GM12872 (cell line): Measurements from ENCODE around the gene ASH1L.

Experiments
- TF ChIP-seq, protein P1 (sequence below): IDR thresholded peaks from 3 replicates; pipeline ENCODE4 v1.5.1; 2011; ENCODE audit warnings: low read depth, mild to moderate bottlenecking, low read length, moderate library complexity; ENCODE audit not compliant: insufficient read depth

Gene ASH1L

DNA sequence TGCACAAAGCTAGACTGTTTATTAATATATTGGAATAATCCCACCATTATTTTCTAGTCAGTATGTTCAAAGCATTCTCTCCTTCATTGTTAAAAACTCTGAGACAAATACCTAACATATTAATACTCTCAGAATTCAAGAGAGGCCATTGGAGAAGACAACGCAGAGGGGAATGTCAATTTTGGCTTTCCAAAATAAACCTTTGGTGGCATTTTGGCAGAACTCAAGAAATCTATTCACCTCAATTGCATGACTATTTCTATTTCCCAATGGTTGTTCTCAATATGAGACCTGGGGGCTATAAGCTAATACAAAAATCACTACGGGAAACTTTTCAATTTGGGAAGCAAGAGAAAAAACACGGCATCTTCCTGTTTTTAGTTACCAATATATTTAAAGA lies 183.4 kb downstream of the ASH1L start:
- TF ChIP-seq, protein P1, sequence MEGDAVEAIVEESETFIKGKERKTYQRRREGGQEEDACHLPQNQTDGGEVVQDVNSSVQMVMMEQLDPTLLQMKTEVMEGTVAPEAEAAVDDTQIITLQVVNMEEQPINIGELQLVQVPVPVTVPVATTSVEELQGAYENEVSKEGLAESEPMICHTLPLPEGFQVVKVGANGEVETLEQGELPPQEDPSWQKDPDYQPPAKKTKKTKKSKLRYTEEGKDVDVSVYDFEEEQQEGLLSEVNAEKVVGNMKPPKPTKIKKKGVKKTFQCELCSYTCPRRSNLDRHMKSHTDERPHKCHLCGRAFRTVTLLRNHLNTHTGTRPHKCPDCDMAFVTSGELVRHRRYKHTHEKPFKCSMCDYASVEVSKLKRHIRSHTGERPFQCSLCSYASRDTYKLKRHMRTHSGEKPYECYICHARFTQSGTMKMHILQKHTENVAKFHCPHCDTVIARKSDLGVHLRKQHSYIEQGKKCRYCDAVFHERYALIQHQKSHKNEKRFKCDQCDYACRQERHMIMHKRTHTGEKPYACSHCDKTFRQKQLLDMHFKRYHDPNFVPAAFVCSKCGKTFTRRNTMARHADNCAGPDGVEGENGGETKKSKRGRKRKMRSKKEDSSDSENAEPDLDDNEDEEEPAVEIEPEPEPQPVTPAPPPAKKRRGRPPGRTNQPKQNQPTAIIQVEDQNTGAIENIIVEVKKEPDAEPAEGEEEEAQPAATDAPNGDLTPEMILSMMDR = no peak

DNA sequence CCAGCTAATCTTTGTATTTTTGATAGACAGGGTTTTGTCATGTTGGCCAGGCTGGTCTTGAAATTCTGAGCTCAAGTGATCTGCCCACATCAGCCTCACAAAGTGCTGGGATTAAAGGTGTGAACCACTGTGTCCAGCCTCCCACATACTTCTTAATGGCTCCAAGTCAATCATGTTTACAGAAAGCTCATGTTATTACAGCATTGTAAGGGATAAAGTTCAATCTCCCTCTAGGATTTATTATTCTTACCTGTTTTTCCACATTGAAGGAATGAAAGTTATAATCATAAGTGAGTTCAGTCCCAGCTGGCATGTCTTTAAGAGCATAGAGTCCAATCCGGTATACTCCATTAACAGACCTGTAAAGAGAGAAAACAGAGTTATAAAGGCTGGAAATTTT lies 202.6 kb downstream of the ASH1L start:
- TF ChIP-seq, protein P1 = no peak

DNA sequence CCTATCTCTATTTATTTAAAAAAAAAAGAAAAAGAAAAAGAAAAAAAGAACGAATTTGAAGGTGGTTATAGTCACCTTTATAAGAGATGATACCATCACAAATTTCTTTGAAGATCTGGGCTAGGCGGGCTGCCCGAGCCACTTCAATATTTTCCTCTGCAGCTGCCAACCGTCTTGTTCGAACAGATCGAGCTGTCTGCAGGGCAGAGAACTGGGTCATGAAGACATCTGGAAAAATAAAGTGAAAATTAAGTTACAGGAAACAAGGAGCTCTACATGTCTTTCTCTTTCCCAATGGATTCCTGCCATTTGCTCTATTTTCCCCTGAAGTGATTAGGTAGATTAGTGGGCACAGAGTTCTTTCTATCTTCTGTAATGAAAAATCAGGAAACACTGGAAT lies 210.0 kb downstream of the ASH1L start:
- TF ChIP-seq, protein P1 = no peak

DNA sequence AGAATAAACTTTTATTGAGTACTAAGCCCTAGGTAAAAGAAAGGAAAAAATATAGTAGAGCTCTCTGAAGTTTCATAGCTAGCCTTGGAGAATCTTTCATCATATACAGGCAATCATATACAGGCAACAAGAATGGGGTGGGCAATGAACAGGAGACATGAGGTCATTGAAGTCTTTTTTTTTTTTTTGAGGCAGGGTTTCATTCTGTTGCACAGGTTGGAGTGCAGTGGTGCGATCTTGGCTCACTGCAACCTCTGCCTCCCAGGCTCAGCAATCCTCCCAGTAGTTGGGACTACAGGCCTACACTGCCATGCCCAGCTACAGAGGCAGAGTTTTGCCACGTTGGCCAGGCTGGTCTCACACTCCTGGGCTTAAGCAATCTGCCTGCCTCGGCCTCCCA lies 219.8 kb downstream of the ASH1L start:
- TF ChIP-seq, protein P1 = no peak

DNA sequence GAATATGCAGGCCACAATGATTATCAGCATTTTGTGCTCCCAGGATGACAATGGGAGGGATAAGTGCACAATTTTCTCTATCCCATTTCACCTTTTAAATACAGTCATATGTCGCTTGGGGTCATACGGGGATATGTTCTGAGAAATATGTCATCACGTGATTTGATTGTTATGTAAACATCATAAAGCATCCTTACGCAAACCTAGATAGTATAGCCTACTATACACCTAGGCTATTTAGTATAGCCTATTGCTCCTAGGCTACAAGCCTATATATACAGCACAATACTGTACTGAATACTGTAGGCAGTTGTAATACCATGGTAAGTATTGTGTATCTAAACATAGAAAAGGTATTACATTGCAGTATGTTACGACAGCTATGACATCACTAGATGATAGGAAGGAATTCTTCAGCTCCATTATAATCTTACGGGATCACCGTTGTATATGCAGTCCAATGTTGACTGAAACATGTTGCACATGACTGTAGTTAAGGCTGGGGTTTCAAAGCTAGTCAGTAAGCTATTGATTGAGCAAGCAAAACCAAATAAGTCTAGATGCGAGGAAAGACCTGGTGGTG lies 223.0 kb downstream of the ASH1L start:
- TF ChIP-seq, protein P1 = no peak

DNA sequence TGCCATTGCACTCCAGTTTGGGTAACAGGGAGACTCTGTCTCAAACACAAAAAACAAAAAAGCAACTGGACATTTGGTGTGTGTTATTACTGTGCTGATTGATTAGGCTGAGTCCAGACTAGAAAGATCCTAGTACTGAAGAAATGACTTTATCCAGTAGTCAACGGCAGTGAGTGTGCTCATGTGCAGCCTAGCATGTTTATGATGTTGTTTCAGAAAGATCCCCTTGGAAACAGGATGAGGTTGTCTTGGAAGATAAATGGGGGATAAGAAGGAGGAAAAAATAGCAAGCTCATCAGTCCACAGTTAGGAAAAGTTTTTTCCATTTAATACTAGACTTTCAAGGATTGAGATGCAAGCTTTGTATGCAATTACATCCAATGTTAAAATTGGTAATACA lies 227.6 kb downstream of the ASH1L start:
- TF ChIP-seq, protein P1 = no peak

DNA sequence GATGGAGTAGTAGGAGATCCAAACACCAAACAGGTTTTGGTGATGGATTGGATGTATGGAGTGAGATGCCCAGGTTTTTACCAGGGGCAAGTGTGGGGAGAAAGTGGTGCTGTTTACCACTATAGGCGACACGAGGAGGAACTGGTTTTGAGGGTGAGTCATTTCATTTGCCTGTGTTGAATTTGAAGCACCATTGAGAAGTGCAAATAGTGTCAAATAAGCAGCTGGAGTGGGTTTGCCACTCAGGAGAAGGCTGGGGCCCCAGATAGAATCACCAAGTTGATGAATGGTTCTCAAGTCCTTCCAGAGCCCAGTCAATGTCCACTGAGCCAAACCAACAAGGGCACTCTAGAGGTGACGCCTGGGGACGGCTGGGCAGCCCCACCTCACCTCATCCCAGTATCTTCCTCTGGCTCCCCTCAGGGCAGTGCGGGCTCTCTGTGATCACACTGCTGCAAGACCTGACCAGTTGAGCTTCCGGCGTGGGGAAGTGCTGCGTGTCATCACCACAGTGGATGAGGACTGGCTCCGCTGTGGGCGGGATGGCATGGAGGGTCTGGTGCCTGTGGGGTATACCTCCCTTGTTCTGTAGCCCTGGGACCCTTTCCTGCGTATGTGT lies 232.5 kb downstream of the ASH1L start:
- TF ChIP-seq, protein P1 = no peak
